Liver (tissue), 10 donors: ENCODE results near the gene EPHB2. TPM values are rescaled to one million over a fixed set of nuclear protein-coding genes. Genes with fewer than 3 reads are reported as not detected.

Experiments
- DNase-seq: peaks from one replicate; pipeline ENCODE4 v3.0.0-alpha.2; 2017; ENCODE audit warnings: low spot score
- H3K27ac ChIP-seq, 2 donors: one replicate each; pipeline ENCODE4 v1.7.0; 2013; ENCODE audit warnings: inconsistent platforms in 2 of 2, low read length in 2 of 2, control low read depth in 1 of 2, low read depth in 1 of 2, mild to moderate bottlenecking in 1 of 2
- H3K27me3 ChIP-seq, 4 donors: one replicate each; pipeline versions ENCODE4 v1.6.1 to v1.7.0; 2013; ENCODE audit warnings: low read length in 3 of 4, inconsistent platforms in 1 of 4, mild to moderate bottlenecking in 1 of 4, moderate library complexity in 1 of 4; ENCODE audit not compliant: control insufficient read depth in 4 of 4, insufficient read depth in 4 of 4
- H3K36me3 ChIP-seq, 4 donors: one replicate each; pipeline versions ENCODE4 v1.6.1 to v1.7.0; 2013; ENCODE audit warnings: low read length in 3 of 4, mild to moderate bottlenecking in 3 of 4, low read depth in 1 of 4, moderate library complexity in 1 of 4; ENCODE audit not compliant: control insufficient read depth in 4 of 4, insufficient read depth in 3 of 4
- H3K4me1 ChIP-seq, 4 donors: one replicate each; pipeline versions ENCODE4 v1.6.1 to v1.7.0; 2013; ENCODE audit warnings: low read length in 3 of 4, mild to moderate bottlenecking in 3 of 4, moderate library complexity in 1 of 4; ENCODE audit not compliant: control insufficient read depth in 4 of 4, insufficient read depth in 4 of 4
- H3K4me3 ChIP-seq, 3 donors: one replicate each; pipeline versions ENCODE4 v1.6.1 to v1.7.0; 2013; ENCODE audit warnings: low read length in 3 of 3, control low read depth in 1 of 3, low read depth in 1 of 3, mild to moderate bottlenecking in 1 of 3
- H3K9ac ChIP-seq, 2 donors: one replicate each; pipeline ENCODE4 v1.7.0; 2013; ENCODE audit warnings: low read length in 2 of 2, mild to moderate bottlenecking in 2 of 2, moderate library complexity in 2 of 2, control low read depth in 1 of 2, low read depth in 1 of 2
- H3K9me3 ChIP-seq, 4 donors: one replicate each; pipeline versions ENCODE4 v1.6.1 to v1.7.0; 2013; ENCODE audit warnings: low read length in 3 of 4; ENCODE audit not compliant: control insufficient read depth in 4 of 4
- FOXA1 ChIP-seq: IDR thresholded peaks from 2 replicates; pipeline ENCODE4 v1.6.1; 2016; ENCODE audit warnings: antibody characterized with exemption
- GABPA ChIP-seq, 2 donors: IDR thresholded peaks in 1 of 2; conservative IDR thresholded peaks in 1 of 2; 2 replicates each; pipeline ENCODE4 v1.6.1; 2016; ENCODE audit warnings: antibody characterized with exemption in 2 of 2, mild to moderate bottlenecking in 1 of 2, moderate library complexity in 1 of 2
- RAD21 ChIP-seq, 2 donors: IDR thresholded peaks; 2 replicates each; pipeline ENCODE4 v1.6.1; 2016; ENCODE audit warnings: antibody characterized with exemption in 2 of 2, mild to moderate bottlenecking in 2 of 2
- SP1 ChIP-seq: IDR thresholded peaks from 2 replicates; pipeline ENCODE4 v1.6.1; 2018; ENCODE audit warnings: antibody characterized with exemption, mild to moderate bottlenecking
- TAF1 ChIP-seq: conservative IDR thresholded peaks from 2 replicates; pipeline ENCODE4 v1.6.1; 2016; ENCODE audit warnings: antibody characterized with exemption, mild to moderate bottlenecking
- WGBS: extraction: QIAGEN DNeasy Blood & Tissue Kit; methylation state at CpG from one replicate; pipeline ENCODE4 v1.1.7; 2013; 5-methylcytosine and 5-hydroxymethylcytosine counted together
- polyA plus RNA-seq, 2 donors: library from polyadenylated mRNA; stranded (reverse) in 1 of 2; unstranded in 1 of 2; fragments of 200-250 nt in 1 of 2; fragments of >200 nt in 1 of 2; fragmentation: Nextera tagmentation in 1 of 2; extraction: Ambion mirVana in 1 of 2; gene quantifications; one replicate each; pipeline versions ENCODE4 v1.2.1 to v1.2.3, GENCODE V29; 2013 to 2015
- small RNA-seq: library from RNA; depleted of rRNA; stranded (forward); fragments of <200 nt; gene quantifications from one replicate; pipeline ENCODE3, GENCODE V24; 2014
- total RNA-seq, 2 donors: library from RNA; depleted of rRNA; stranded (reverse); fragments of >200 nt; gene quantifications; one replicate each; pipeline ENCODE4 v1.2.3, GENCODE V29; 2014
- TF ChIP-seq, protein P1 (sequence below): IDR thresholded peaks from 2 replicates; pipeline ENCODE4 v1.6.1; 2016; ENCODE audit warnings: antibody characterized with exemption
- TF ChIP-seq, protein P2 (sequence below): IDR thresholded peaks from 2 replicates; pipeline ENCODE4 v1.6.1; 2016; ENCODE audit warnings: antibody characterized with exemption
- TF ChIP-seq, protein P3 (sequence below): IDR thresholded peaks from 2 replicates; pipeline ENCODE4 v1.6.1; 2016; ENCODE audit warnings: antibody characterized with exemption
- TF ChIP-seq, protein P4 (sequence below): IDR thresholded peaks from 2 replicates; pipeline ENCODE4 v1.6.1; 2016; ENCODE audit warnings: antibody characterized with exemption, mild to moderate bottlenecking
- donor health status: healthy.
- donor health status: healthy.
- donor health status: healthy.
- donor health status: healthy.
- donor health status: healthy.

Gene EPHB2
- total and polyA plus RNA-seq, 4 donors: 0.07 to 1.0 (median 0.38) TPM

DNA sequence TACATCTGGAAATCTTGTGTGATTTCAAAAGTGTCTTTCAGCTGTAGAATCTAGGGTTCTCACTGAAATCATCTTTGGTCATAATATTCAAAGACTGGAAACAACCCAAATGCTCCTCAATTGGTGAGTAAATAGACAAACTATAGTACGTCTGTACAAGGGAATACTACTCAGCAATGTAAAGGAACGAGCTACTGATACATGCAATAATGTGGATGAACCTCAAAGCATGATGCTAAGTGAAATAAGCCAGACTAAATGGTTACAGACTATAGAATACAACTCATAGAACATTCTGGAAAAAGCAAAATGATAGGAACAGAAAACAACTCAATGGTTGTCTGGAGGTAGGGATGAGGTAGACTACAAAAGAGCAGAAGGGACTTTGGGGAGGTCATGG is 259.5 kb downstream of the EPHB2 start:
- Histone ChIP-seq H3K4me1 (no peaks in the 10 kb centered on the region), H3K27ac (no peak overlapping the region), H3K36me3 (no peaks in the 10 kb centered on the region), H3K9ac (no peak overlapping the region), H3K4me3 (no peak overlapping the region), H3K27me3 (peaks cover 0 to 4% (median under 1%) of the 10 kb centered on the region in 4 donors), H3K9me3 (no peaks in the 10 kb centered on the region)
- WGBS: 86% methylated on average over 2 of the region's 2 CpGs
- no peak for DNase-seq
- TF ChIP-seq, protein P1, sequence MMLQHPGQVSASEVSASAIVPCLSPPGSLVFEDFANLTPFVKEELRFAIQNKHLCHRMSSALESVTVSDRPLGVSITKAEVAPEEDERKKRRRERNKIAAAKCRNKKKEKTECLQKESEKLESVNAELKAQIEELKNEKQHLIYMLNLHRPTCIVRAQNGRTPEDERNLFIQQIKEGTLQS: no peak
- no peak for TF ChIP-seq RAD21 (IDR thresholded peaks at IDR 0.05)
- TF ChIP-seq GABPA (IDR thresholded peaks at IDR 0.05 in 1 of 2, conservative IDR thresholded peaks at IDR 0.05 in 1 of 2): no peak
- no peak for TF ChIP-seq FOXA1
- TF ChIP-seq, protein P2, sequence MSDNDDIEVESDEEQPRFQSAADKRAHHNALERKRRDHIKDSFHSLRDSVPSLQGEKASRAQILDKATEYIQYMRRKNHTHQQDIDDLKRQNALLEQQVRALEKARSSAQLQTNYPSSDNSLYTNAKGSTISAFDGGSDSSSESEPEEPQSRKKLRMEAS: no peak
- TF ChIP-seq, protein P3, sequence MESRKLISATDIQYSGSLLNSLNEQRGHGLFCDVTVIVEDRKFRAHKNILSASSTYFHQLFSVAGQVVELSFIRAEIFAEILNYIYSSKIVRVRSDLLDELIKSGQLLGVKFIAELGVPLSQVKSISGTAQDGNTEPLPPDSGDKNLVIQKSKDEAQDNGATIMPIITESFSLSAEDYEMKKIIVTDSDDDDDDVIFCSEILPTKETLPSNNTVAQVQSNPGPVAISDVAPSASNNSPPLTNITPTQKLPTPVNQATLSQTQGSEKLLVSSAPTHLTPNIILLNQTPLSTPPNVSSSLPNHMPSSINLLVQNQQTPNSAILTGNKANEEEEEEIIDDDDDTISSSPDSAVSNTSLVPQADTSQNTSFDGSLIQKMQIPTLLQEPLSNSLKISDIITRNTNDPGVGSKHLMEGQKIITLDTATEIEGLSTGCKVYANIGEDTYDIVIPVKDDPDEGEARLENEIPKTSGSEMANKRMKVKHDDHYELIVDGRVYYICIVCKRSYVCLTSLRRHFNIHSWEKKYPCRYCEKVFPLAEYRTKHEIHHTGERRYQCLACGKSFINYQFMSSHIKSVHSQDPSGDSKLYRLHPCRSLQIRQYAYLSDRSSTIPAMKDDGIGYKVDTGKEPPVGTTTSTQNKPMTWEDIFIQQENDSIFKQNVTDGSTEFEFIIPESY: no peak
- TF ChIP-seq, protein P4, sequence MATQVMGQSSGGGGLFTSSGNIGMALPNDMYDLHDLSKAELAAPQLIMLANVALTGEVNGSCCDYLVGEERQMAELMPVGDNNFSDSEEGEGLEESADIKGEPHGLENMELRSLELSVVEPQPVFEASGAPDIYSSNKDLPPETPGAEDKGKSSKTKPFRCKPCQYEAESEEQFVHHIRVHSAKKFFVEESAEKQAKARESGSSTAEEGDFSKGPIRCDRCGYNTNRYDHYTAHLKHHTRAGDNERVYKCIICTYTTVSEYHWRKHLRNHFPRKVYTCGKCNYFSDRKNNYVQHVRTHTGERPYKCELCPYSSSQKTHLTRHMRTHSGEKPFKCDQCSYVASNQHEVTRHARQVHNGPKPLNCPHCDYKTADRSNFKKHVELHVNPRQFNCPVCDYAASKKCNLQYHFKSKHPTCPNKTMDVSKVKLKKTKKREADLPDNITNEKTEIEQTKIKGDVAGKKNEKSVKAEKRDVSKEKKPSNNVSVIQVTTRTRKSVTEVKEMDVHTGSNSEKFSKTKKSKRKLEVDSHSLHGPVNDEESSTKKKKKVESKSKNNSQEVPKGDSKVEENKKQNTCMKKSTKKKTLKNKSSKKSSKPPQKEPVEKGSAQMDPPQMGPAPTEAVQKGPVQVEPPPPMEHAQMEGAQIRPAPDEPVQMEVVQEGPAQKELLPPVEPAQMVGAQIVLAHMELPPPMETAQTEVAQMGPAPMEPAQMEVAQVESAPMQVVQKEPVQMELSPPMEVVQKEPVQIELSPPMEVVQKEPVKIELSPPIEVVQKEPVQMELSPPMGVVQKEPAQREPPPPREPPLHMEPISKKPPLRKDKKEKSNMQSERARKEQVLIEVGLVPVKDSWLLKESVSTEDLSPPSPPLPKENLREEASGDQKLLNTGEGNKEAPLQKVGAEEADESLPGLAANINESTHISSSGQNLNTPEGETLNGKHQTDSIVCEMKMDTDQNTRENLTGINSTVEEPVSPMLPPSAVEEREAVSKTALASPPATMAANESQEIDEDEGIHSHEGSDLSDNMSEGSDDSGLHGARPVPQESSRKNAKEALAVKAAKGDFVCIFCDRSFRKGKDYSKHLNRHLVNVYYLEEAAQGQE: no peak
- TF ChIP-seq SP1: no peak
- TF ChIP-seq TAF1: no peak

Small RNA genes lying within 50 kb of the gene (small RNA-seq; reads per million reads assigned to genes)
- not detected for gene MIR4253
- not detected for gene MIR4684

Other genes with a start within 250 kb of the EPHB2 start
- gene EPHA8, start 147.3 kb upstream of the EPHB2 start, total RNA-seq: not detected
- gene EPHA8, start 147.3 kb upstream of the EPHB2 start, polyA plus RNA-seq: not detected
- 100 to 1,000 TPM in 1 of 2 donors, 10 to 100 TPM in 1; 73.0 to 113 TPM for gene C1QA, start 74.2 kb upstream of the EPHB2 start, total RNA-seq
- 100 to 1,000 TPM in 1 of 2 donors, 10 to 100 TPM in 1; 76.2 to 243 TPM for gene C1QA, start 74.2 kb upstream of the EPHB2 start, polyA plus RNA-seq
- gene C1QC, start 67.2 kb upstream of the EPHB2 start, total RNA-seq: 100 to 1,000 TPM in 1 of 2 donors, 10 to 100 TPM in 1; 57.6 to 151 TPM
- gene C1QC, start 67.2 kb upstream of the EPHB2 start, polyA plus RNA-seq: 100 to 1,000 TPM in 1 of 2 donors, 10 to 100 TPM in 1; 52.9 to 242 TPM
- gene C1QB, start 57.6 kb upstream of the EPHB2 start, total RNA-seq: 100 to 1,000 TPM; 112 to 174 TPM
- gene C1QB, start 57.6 kb upstream of the EPHB2 start, polyA plus RNA-seq: 100 to 1,000 TPM in 1 of 2 donors, 10 to 100 TPM in 1; 93.9 to 335 TPM